H1 (cell line): ENCODE measurements around the gene CITED4. TPM values are rescaled to one million over a fixed set of nuclear protein-coding genes. Genes with fewer than 3 reads are reported as not detected.

ENCODE experiments used
- CTCF ChIA-PET: fragments of 300-600 bp; sonication (Branson Sonifier 250); formaldehyde crosslinking; loops from one replicate; lab custom pipeline; 2021; ENCODE audit not compliant: partially characterized antibody; lab: Charles Lee
- POLR2A ChIA-PET: fragments of 300-600 bp; sonication (Branson Sonifier 250); formaldehyde crosslinking; loops from one replicate; lab custom pipeline; 2021; ENCODE audit warnings: inconsistent platforms; ENCODE audit not compliant: partially characterized antibody; lab: Charles Lee
- DNase-seq, 2 experiments: peaks; one replicate each; pipeline versions ENCODE4 v3.0.0 to v3.0.0-alpha.2; 2010 to 2022; ENCODE audit warnings: low spot score in 2 of 2, low read depth in 1 of 2, mixed read lengths in 1 of 2
- FAIRE-seq: peaks from 2 replicates; lab custom pipeline; 2011; peaks lifted over from hg19 to GRCh38; lab: Jason Lieb, UNC
- H2AFZ ChIP-seq: 2 replicates; pipeline ENCODE4 v1.8.1; 2012; ENCODE audit warnings: low read length, inconsistent platforms
- H2AK5ac ChIP-seq: 2 replicates; pipeline ENCODE4 v1.6.1; 2013; ENCODE audit warnings: low read depth, low read length
- H2BK120ac ChIP-seq: replicated peaks from 2 replicates; pipeline ENCODE3; 2013; ENCODE audit warnings: low read depth, low read length, inconsistent platforms
- H2BK12ac ChIP-seq: 2 replicates; pipeline ENCODE4 v1.6.1; 2013; ENCODE audit warnings: low read depth, low read length
- H2BK15ac ChIP-seq: 2 replicates; pipeline ENCODE4 v1.6.1; 2013; ENCODE audit warnings: low read length
- H2BK20ac ChIP-seq: 2 replicates; pipeline ENCODE4 v1.6.1; 2013; ENCODE audit warnings: low read length
- H2BK5ac ChIP-seq: 2 replicates; pipeline ENCODE4 v1.6.1; 2013; ENCODE audit warnings: low read depth, low read length
- H3K14ac ChIP-seq: 2 replicates; pipeline ENCODE4 v1.6.1; 2013; ENCODE audit warnings: inconsistent platforms; ENCODE audit not compliant: insufficient read length
- H3K18ac ChIP-seq: 2 replicates; pipeline ENCODE4 v1.6.1; 2013; ENCODE audit warnings: low read length; ENCODE audit errors: extremely low read depth
- H3K23ac ChIP-seq: 2 replicates; pipeline ENCODE4 v1.6.1; 2013; ENCODE audit warnings: inconsistent platforms; ENCODE audit not compliant: insufficient read length
- H3K23me2 ChIP-seq: 2 replicates; pipeline ENCODE4 v1.6.1; 2013; ENCODE audit warnings: low read depth, low read length
- H3K27ac ChIP-seq: 2 replicates; pipeline ENCODE4 v1.6.1; 2011; ENCODE audit warnings: low read depth, low read length, inconsistent platforms
- H3K27me3 ChIP-seq, 4 experiments: replicated peaks in 1 of 4; 1 replicate in 1 of 4; 2 replicates in 3 of 4; pipeline versions ENCODE4 v1.6.1 to v1.8.1; 2011 to 2013; ENCODE audit warnings: low read length in 3 of 4, mild to moderate bottlenecking in 3 of 4, inconsistent platforms in 2 of 4, mixed read lengths in 2 of 4, moderate library complexity in 1 of 4; ENCODE audit not compliant: control insufficient read depth in 3 of 4, insufficient read depth in 3 of 4; ENCODE audit errors: extremely low read depth in 1 of 4
- H3K36me3 ChIP-seq, 4 experiments: 2 replicates each; pipeline versions ENCODE4 v1.6.1 to v1.8.1; 2011 to 2013; ENCODE audit warnings: mild to moderate bottlenecking in 4 of 4, low read length in 3 of 4, moderate library complexity in 2 of 4, control low read depth in 1 of 4, inconsistent platforms in 1 of 4; ENCODE audit not compliant: insufficient read depth in 4 of 4, control insufficient read depth in 2 of 4
- H3K4ac ChIP-seq: replicated peaks from 2 replicates; pipeline ENCODE3; 2013; ENCODE audit warnings: low read length, low read depth, mixed read lengths, inconsistent platforms; ENCODE audit not compliant: insufficient read length
- H3K4me1 ChIP-seq, 4 experiments: replicated peaks in 1 of 4; 1 replicate in 1 of 4; 2 replicates in 3 of 4; pipeline versions ENCODE4 v1.6.1 to v1.8.1; 2011 to 2013; ENCODE audit warnings: low read length in 3 of 4, inconsistent platforms in 2 of 4, mixed read lengths in 1 of 4; ENCODE audit not compliant: insufficient read depth in 4 of 4, control insufficient read depth in 3 of 4
- H3K4me2 ChIP-seq, 2 experiments: 2 replicates each; pipeline versions ENCODE4 v1.6.1 to v1.8.1; 2011 to 2013; ENCODE audit warnings: low read depth in 2 of 2, low read length in 2 of 2, control low read depth in 1 of 2, inconsistent platforms in 1 of 2, mild to moderate bottlenecking in 1 of 2; ENCODE audit not compliant: insufficient read depth in 1 of 2
- H3K4me3 ChIP-seq, 4 experiments: fragments of 200-600, 300-600 bp in 1 of 4; sonication (generic), shearing (Covaris generic), sonication (Bioruptor Twin) in 1 of 4; 2 replicates each; pipeline versions ENCODE4 v1.5.1 to v1.8.1; 2011 to 2016; ENCODE audit warnings: low read length in 4 of 4, low read depth in 3 of 4, control low read depth in 2 of 4, inconsistent platforms in 2 of 4, mild to moderate bottlenecking in 2 of 4, mixed read lengths in 1 of 4, moderate library complexity in 1 of 4; ENCODE audit not compliant: insufficient read depth in 2 of 4; ENCODE audit errors: extremely low read depth in 1 of 4
- H3K56ac ChIP-seq: replicated peaks from 2 replicates; pipeline ENCODE3; 2013; ENCODE audit warnings: low read depth, mild to moderate bottlenecking, mixed read lengths, low read length, inconsistent platforms; ENCODE audit not compliant: insufficient read length
- H3K79me1 ChIP-seq: 2 replicates; pipeline ENCODE4 v1.6.1; 2013; ENCODE audit warnings: low read depth, low read length, control low read depth
- H3K79me2 ChIP-seq, 2 experiments: 2 replicates each; pipeline versions ENCODE4 v1.6.1 to v1.8.1; 2012 to 2013; ENCODE audit warnings: low read length in 2 of 2, mild to moderate bottlenecking in 2 of 2, inconsistent platforms in 1 of 2; ENCODE audit not compliant: insufficient read depth in 2 of 2, control insufficient read depth in 1 of 2
- H3K9ac ChIP-seq, 4 experiments: replicated peaks in 1 of 4; 1 replicate in 1 of 4; 2 replicates in 3 of 4; pipeline versions ENCODE4 v1.6.1 to v1.8.1; 2011 to 2013; ENCODE audit warnings: low read depth in 3 of 4, low read length in 3 of 4, control low read depth in 2 of 4, mild to moderate bottlenecking in 2 of 4, moderate library complexity in 2 of 4, inconsistent platforms in 1 of 4; ENCODE audit errors: extremely low read depth in 1 of 4
- H3K9me3 ChIP-seq, 2 experiments: 2 replicates each; pipeline versions ENCODE4 v1.6.1 to v1.8.1; 2012 to 2013; ENCODE audit warnings: mild to moderate bottlenecking in 2 of 2, moderate library complexity in 2 of 2, control low read depth in 1 of 2, inconsistent platforms in 1 of 2, low read depth in 1 of 2, low read length in 1 of 2, mixed read lengths in 1 of 2; ENCODE audit not compliant: insufficient read depth in 2 of 2
- H4K20me1 ChIP-seq, 2 experiments: replicated peaks in 1 of 2; 2 replicates each; pipeline versions ENCODE3 to v1.8.1; 2011 to 2013; ENCODE audit warnings: inconsistent platforms in 2 of 2, low read length in 2 of 2, mild to moderate bottlenecking in 1 of 2; ENCODE audit not compliant: insufficient read depth in 2 of 2, control insufficient read depth in 1 of 2
- H4K5ac ChIP-seq: 2 replicates; pipeline ENCODE4 v1.6.1; 2013; ENCODE audit warnings: low read length, low read depth, mixed read lengths, inconsistent platforms; ENCODE audit not compliant: insufficient read length
- H4K8ac ChIP-seq: 2 replicates; pipeline ENCODE4 v1.8.0; 2013; ENCODE audit warnings: mild to moderate bottlenecking, moderate library complexity, low read length, inconsistent platforms; ENCODE audit not compliant: insufficient read depth; ENCODE audit errors: extremely low read depth
- H4K91ac ChIP-seq: replicated peaks from 2 replicates; pipeline ENCODE3; 2013; ENCODE audit warnings: low read length, mixed read lengths, inconsistent platforms; ENCODE audit not compliant: insufficient read length
- CEBPB ChIP-seq: IDR thresholded peaks from 2 replicates; pipeline ENCODE4 v1.6.1; 2012; ENCODE audit warnings: low read depth, low read length
- CHD1 ChIP-seq: IDR thresholded peaks from 2 replicates; pipeline ENCODE4 v1.6.1; 2012; ENCODE audit warnings: low read depth, low read length, improper control_type of control experiment
- EGR1 ChIP-seq: IDR thresholded peaks from 2 replicates; pipeline ENCODE4 v1.6.1; 2011; ENCODE audit warnings: low read depth, low read length, borderline replicate concordance
- EZH2 ChIP-seq: fragments of 200-600 bp; sonication (generic); IDR thresholded peaks from 2 replicates; pipeline ENCODE4 v1.7.1; 2012; ENCODE audit warnings: low read depth, mild to moderate bottlenecking, moderate library complexity, low read length, inconsistent platforms; ENCODE audit not compliant: severe bottlenecking
- HDAC6 ChIP-seq: IDR thresholded peaks from one replicate; pipeline ENCODE4 v1.7.1; 2012; ENCODE audit warnings: low read depth, mild to moderate bottlenecking, inconsistent platforms, low read length, moderate library complexity
- JUND ChIP-seq: IDR thresholded peaks from 2 replicates; pipeline ENCODE4 v1.6.1; 2011; ENCODE audit warnings: mild to moderate bottlenecking, improper control_type of control experiment, low read length
- KDM4A ChIP-seq: IDR thresholded peaks from one replicate; pipeline ENCODE4 v1.7.1; 2012; ENCODE audit warnings: low read depth, mild to moderate bottlenecking, moderate library complexity, low read length, inconsistent platforms; ENCODE audit not compliant: severe bottlenecking
- RAD21 ChIP-seq, 2 experiments: IDR thresholded peaks in 1 of 2; conservative IDR thresholded peaks in 1 of 2; 2 replicates each; pipeline ENCODE4 v1.6.1; 2011; ENCODE audit warnings: low read depth in 2 of 2, low read length in 2 of 2, improper control_type of control experiment in 1 of 2, inconsistent platforms in 1 of 2, mild to moderate bottlenecking in 1 of 2, moderate library complexity in 1 of 2
- SP2 ChIP-seq: IDR thresholded peaks from 2 replicates; pipeline ENCODE4 v1.6.1; 2012; ENCODE audit warnings: mild to moderate bottlenecking, low read length, inconsistent platforms
- SP4 ChIP-seq: IDR thresholded peaks from 2 replicates; pipeline ENCODE4 v1.6.1; 2012; ENCODE audit warnings: low read length, inconsistent platforms
- WGBS, 2 experiments: shearing (Covaris generic) in 1 of 2; methylation state at CpG; one replicate each; pipeline versions ENCODE4 v1.1.6 to v1.1.7; 2013 to 2015; ENCODE audit warnings: low lambda C conversion rate in 2 of 2, mixed read lengths in 2 of 2, inconsistent platforms in 1 of 2, low coverage in 1 of 2, missing lambda C conversion rate in 1 of 2; ENCODE audit not compliant: insufficient replicate concordance in 2 of 2, insufficient coverage in 1 of 2, insufficient read length in 1 of 2; ENCODE audit errors: extremely low coverage in 1 of 2, missing lambda C conversion rate in 1 of 2; 5-methylcytosine and 5-hydroxymethylcytosine counted together
- polyA plus RNA-seq, 7 experiments: library from polyadenylated mRNA; depleted of rRNA in 3 of 7; stranded (reverse) in 5 of 7; unstranded in 2 of 7; fragments of >200 nt in 5 of 7; fragments of 200-250 nt in 2 of 7; gene quantifications; 1 replicate in 5 of 7; 2 replicates in 1 of 7; 4 replicates in 1 of 7; pipeline versions ENCODE4 v1.2.1 to v1.2.3, GENCODE V29; 2011 to 2013; ENCODE audit warnings: missing spikeins in 2 of 7, mixed read lengths in 2 of 7
- total RNA-seq: library from RNA; stranded (reverse); fragmentation: NEBNext Ultra II Directional; extraction: Animal tissue kit (Norgen Biotek cat#: 25700); gene quantifications from 2 replicates; pipeline ENCODE4 v1.2.1, GENCODE V29; 2021
- TF ChIP-seq, protein P1 (sequence below): IDR thresholded peaks from 2 replicates; pipeline ENCODE4 v1.6.1; 2011; ENCODE audit warnings: low read depth, mild to moderate bottlenecking, low read length; ENCODE audit not compliant: insufficient read depth
- TF ChIP-seq, protein P2 (sequence below): IDR thresholded peaks from 2 replicates; pipeline ENCODE4 v1.6.1; 2012; ENCODE audit warnings: inconsistent platforms

Gene CITED4
- total and polyA plus RNA-seq, 2 of the 8 experiments (the other 6 are each of a cell fraction or from before 2014, with no cell fraction given), result 5.4 to 16.3 TPM

DNA sequence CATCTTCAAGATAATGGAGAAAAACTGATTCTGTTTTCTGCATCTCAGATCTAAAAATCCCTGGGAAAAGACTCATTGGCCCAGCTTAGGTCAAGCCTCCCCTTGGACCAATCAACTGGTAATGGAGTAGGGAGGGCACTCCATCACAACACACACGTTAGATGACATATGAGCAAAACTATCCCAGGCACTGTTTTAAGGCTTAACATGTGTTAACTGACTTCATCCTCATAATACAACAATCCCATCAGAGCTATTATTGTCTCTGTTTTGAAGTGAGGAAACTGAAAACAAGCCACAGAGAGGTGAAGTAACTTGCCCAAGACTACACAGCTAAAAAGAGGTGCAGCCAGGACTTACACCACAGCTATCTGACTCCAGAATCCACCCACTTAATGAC lies 14.7 kb upstream of the CITED4 start:
- Histone ChIP-seq H3K56ac (no peak overlapping the region), H2BK5ac (no peak overlapping the region), H3K27ac (no peak overlapping the region), H3K36me3 (no peaks in the 10 kb centered on the region), H4K8ac (no peak overlapping the region), H3K4me2 (no peak overlapping the region), H3K4ac (no peak overlapping the region), H2AK5ac (no peak overlapping the region), H2BK12ac (no peak overlapping the region), H3K79me2 (no peaks in the 10 kb centered on the region), H3K23ac (no peak overlapping the region), H2BK120ac (no peak overlapping the region), H3K18ac (no peak overlapping the region), H3K79me1 (no peaks in the 10 kb centered on the region), H3K14ac (no peak overlapping the region), H3K4me1 (peaks cover 1 to 10% (median 4%) of the 10 kb centered on the region in 4 experiments; a peak in 4 of 7 replicates), H3K23me2 (no peaks in the 10 kb centered on the region), H3K9ac (no peak overlapping the region), H2BK15ac (no peak overlapping the region), H3K9me3 (peaks cover 3 to 6% of the 10 kb centered on the region in 2 experiments; a peak in 3 of 4 replicates), H4K91ac (no peak overlapping the region), H2AFZ (no peak overlapping the region), H2BK20ac (no peak overlapping the region), H3K27me3 (no peaks in the 10 kb centered on the region; a peak in 2 of 7 replicates), H4K5ac (no peak overlapping the region), H4K20me1 (no peaks in the 10 kb centered on the region), H3K4me3 (no peak overlapping the region)
- CTCF ChIA-PET, result interaction anchor here (0.6 to 8.0 kb wide), 5 partner anchors 10 to 102 kb away, joined by 3 to 83 read pairs (median 4); no protein-coding TSS in a partner anchor
- DNase-seq (no peak), FAIRE-seq (no peak)
- POLR2A ChIA-PET, result interaction anchor here (2.9 kb wide), 1 partner anchor 14 kb away, joined by 10 read pairs; the partner anchor contains the start of gene CITED4
- TF ChIP-seq KDM4A (no peak), CHD1 (no peak), HDAC6 (no peak), SP2 (no peak), RAD21 (IDR thresholded peaks at IDR 0.05 in 1 of 2, conservative IDR thresholded peaks at IDR 0.05 in 1 of 2; ENCODE audit: low read depth in 2 of 2, low read length in 2 of 2) (no peak), SP4 (no peak), JUND (no peak), EZH2 (no peak), EGR1 (no peak), CEBPB (no peak)
- TF ChIP-seq, protein P1, sequence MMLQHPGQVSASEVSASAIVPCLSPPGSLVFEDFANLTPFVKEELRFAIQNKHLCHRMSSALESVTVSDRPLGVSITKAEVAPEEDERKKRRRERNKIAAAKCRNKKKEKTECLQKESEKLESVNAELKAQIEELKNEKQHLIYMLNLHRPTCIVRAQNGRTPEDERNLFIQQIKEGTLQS, result no peak
- TF ChIP-seq, protein P2, sequence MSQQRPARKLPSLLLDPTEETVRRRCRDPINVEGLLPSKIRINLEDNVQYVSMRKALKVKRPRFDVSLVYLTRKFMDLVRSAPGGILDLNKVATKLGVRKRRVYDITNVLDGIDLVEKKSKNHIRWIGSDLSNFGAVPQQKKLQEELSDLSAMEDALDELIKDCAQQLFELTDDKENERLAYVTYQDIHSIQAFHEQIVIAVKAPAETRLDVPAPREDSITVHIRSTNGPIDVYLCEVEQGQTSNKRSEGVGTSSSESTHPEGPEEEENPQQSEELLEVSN, result no peak
- 100% methylated on average over 1 of the region's 1 CpG; no CpG with 5 or more reads in 1 of the 2 experiments for WGBS, 2 experiments
